Measurements from ENCODE around the gene ADAMTS15.

ADAMTS15 gene

DNA sequence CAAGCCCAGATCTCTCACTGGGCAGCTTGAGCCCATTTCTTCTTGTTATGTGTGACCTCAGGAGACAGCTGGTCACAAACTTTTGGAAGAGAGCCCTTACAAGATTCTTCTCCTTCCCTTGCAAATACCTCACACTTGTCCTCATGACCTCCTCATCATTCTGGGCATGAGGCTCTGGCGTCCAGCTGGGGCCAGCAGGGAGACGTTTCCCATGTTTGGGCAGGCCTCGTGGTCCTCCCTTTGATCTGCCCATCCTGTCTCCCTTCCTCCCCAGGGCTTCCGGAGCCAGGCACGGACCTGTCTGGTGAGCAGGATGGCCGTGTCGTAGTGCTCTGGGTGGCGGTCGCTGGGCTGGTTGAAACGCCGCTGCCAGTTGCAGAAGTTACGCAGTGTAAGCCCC, 29.7 kb upstream of the ADAMTS15 start:
- no peak for DNase-seq (ENCODE audit: low read depth in 2 of 2)

DNA sequence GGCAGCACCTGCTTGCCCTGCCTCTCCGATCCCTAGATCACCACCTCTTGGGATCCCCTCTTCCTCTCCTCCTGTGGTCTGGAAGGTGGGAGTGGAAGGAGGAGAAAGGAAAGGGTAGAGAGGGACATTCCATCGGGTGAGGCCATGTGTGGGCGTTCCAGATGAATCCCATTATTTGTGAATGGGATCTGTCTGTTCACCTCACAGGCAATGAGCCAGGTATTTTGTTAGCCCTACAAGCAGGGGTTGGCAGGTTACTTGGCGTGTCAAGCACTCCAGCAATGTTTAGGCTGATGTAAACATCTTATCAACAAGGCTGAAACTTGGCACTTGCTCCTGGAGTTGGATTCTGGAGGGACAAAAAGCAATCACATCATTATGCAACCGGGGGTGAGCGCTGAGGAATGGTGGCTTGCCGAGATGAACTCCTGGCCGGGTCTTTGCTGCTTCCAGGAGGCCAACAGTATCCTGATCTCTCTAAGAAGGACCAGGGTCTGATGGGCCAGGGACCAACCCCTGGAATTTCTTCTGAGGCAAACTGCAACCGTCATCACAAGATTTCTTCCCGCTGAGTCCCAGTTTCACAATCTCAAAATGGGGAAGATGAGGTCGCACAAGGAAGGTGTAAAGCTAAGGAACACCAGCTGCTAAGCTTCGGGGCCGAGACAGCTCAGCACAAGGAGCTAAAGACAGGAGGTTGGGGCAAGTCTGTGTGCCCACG, 27.8 kb upstream of the ADAMTS15 start:
- DNase-seq (ENCODE audit: low read depth in 2 of 2): no peak

DNA sequence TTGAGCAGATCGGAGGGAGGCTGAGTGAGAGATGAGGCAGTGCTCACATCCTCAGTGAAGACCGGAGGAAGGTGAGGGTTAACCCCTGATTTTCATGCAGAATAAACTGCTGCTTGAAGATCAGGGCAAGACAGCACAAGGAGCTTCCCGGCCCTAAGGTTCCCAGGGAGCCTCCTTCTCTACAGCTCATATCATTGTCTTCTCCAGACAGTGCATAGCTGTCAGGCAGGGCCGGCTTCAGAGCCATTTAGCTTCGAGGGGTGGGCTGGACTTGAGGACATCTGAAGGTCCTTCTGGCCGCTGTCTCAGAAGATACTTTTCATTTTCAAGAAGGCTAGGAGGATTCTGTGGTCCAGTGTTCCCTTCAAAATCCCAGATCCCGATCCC, 27.3 kb upstream of the ADAMTS15 start:
- DNase-seq (ENCODE audit: low read depth in 2 of 2): no peak

DNA sequence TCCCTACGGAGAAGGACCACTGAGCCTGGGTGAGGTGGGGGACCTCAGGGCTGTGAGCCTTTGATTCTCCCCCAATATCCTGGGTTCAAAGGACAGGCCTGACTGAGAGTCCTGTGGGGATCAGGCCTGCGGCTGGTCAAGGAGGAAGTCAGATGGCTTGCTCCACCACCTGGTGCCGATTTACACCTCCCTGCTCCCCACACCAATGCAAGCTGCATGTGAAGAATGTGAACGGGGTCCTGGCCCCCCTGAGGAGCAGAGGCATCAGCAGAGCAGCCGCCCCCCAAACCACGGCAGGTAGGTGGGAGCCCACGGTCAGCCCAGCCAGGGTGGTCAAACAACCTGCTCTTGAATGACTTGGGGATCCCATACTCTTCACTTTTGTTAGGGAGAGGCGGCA, 26.7 kb upstream of the ADAMTS15 start:
- no peak for DNase-seq (ENCODE audit: low read depth in 2 of 2)

DNA sequence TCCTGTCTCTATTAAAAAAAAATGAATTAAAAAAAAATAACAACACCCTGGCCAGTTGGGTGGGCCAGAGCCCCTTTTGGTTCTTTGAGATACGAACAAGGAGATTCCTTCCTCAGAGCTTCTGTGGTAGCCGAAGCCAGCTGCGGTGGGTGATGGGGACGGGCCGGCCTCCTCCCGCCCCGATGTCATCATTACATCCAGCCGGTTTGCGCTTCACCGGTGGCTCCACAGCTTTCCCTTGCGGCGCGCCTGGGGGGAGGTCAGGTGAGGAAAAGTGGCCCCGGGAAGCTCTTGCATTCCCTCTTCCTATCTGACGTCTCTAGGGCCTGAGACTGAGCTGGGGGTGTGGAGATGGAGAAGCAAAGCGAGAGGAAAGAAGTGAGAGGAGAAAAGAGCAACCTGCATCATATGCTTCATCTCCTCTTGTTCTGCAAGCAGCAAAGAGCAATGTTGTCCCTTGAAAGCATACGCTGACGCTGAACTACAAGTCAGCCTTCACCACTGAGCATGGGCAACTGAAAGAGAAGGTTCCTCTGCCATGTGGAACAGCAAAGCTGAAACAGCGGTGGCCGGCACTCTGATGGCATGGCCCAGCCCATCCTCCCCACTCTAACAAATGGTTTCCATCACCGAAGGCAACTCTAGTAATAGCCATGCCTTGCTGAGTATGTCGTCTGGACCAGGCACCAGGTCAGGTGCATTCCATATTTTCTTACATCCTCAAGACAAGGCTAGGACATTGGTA, 26.0 kb upstream of the ADAMTS15 start:
- DNase-seq (ENCODE audit: low read depth in 2 of 2): no peak

DNA sequence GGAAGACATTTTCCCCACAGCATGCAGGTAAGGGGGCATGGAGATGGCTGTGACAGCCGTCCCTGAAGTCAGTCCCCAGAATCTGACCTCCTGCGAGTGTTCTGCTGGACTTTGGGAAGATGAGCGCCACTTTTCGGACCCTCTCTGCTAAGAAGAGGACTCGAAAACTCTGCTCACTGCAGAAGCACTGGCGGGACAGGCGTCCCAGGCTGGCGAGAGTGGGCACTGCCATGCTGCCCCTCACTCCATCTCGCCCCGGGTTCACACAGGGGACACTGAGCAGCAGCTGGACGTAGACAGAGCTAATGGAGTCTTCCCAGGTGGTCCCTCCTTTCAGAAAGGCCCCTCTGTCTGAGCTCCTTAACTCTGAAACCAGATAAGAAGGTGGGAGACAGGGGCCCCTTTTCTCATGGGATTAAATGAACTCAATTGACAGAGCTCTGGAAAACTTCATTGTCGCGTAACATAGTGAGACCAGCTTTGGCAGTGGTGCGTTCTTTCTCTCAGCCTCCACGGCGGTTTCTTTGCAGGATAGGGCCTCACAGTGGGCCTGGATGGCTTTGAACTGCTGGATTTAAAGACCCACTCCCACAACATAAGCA, 24.8 kb upstream of the ADAMTS15 start:
- DNase-seq (ENCODE audit: low read depth in 2 of 2): no peak

DNA sequence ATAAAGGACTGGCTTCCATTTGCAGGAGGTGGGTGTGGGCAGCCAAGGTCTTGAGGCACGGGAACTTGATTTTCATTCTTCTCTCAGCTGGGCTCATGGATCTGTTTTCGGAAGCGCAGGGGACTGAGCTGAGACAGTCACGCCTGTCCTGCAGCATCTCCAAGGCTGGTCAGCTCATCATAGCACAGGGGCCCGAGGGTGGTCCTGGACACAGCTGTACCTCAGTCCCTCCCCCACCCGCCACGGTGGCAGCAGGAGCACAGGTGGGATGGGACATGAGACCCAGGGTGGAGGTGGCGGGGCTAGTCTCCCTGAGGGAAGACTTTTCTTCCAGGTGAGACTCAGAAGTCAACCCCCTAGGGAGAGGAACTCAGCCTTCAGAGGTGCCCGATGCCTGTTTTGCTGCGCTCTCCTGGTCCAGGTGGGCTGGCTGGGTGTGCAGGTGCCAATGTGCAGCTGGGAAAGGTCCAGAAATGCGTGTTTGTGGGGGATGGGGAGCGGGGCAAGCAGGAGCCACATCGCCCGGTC, 23.8 kb upstream of the ADAMTS15 start:
- DNase-seq (ENCODE audit: low read depth in 2 of 2): no peak

DNA sequence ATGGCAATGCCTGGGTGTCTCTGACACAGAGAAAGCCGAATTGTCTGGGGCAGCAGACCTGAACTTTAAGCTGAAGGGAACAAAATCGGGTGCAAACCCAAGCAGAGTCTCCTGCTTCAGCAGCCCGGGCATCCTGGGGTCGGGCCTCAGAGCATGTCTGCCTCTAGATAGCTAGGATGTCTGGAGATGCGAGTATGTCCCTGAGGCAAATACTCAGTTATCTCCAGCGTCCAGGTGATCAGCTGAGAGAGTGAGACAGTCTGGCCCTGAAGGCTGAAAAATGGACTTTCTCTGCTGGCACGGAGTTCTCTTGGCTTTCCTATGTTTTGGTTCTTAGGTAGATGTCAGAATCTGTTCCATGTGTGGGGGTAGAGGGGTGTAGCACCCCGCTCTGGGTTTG, 23.3 kb upstream of the ADAMTS15 start:
- DNase-seq (ENCODE audit: low read depth in 2 of 2): no peak

DNA sequence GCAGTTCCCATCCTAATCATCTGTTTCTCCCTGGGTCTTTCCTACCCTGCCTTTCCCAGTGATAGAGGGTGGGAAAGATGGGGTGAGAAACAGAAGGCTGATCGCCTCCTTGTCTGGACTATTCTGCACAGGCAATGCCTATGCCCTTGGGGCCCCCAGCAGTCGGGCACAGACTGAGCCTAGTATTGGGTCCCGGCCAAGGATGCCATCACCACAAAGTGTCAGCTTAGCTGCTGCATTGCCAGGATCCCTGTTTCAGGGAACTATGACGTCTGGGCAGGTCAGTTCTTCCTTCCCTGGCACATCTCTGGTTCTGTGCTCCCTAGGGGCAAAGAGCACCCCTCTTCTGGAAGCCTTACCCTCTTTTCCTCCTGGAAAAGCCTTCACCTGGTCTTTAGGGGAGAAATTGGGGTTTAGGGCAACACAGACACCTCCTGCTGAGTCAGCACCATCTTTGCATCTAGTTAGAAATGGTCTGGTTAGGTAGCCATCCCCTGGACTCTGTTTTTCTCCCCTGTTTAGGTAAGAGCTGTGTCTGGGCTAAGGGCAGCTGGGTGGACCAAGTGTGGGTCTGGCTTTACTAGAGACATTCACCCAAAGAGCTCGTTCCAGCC, 22.1 kb upstream of the ADAMTS15 start:
- DNase-seq (ENCODE audit: low read depth in 2 of 2): no peak

DNA sequence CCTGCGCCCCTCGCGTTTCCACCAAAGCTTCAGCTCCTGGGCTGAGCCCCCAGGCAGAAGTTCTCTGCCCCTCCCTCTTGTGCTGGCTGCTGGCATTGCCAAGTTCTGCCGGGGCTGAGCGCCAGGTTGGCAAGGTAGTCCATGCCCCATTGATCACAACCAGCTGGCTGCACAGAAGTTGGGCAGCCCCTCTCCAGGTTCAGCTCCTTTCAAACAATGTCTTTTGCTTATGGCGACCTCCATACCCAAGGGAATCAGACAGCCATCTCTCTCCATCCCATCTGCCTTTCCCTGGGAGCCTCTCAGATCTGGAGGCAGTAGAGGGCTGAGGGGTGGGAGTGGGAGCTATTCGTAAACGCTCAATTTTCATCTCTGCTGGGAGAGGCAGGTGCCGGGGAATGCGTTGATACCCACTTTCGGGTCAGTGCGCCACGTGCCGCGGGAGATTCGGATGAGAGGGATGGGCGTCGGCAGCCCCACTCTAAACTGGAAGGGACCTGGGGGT, 21.6 kb upstream of the ADAMTS15 start:
- DNase-seq (ENCODE audit: low read depth in 2 of 2): no peak

DNA sequence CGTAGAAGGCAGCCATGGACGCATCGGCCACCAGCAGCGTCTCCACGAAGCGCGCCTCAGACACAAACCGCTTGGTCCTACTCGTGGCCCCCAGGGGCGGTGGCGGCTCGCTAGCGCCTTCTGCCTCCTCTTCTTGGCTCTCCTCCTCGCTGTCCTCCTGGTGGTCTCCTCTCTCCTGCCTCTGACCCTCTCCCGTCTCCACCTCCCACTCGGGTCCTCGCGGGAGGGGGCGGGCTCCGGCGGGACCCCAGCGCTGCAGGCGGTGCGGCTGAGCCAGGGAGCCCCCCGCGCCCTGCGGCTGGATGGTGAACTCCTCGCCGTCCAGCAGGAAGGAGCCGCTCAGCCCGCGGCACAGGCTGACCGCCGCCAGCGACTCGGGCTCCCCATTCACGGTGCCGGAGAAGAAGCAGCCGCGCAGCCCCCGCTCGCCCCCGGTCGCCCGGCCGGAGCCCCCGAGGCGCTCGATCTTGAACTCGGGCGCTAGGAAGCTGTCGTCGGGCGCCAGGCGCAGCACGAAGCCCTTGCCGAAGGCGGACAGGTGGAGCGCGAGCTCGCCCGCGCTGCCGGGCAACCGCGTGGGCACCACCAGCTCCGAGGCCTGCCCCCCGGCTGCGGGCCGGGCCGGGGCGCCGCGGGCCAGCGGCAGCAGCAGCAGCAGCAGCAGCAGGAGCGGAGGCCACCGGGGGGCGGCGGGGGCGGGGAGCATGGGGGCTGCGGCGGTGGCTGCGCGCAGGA, 20.7 kb upstream of the ADAMTS15 start:
- no peak for DNase-seq (ENCODE audit: low read depth in 2 of 2)

DNA sequence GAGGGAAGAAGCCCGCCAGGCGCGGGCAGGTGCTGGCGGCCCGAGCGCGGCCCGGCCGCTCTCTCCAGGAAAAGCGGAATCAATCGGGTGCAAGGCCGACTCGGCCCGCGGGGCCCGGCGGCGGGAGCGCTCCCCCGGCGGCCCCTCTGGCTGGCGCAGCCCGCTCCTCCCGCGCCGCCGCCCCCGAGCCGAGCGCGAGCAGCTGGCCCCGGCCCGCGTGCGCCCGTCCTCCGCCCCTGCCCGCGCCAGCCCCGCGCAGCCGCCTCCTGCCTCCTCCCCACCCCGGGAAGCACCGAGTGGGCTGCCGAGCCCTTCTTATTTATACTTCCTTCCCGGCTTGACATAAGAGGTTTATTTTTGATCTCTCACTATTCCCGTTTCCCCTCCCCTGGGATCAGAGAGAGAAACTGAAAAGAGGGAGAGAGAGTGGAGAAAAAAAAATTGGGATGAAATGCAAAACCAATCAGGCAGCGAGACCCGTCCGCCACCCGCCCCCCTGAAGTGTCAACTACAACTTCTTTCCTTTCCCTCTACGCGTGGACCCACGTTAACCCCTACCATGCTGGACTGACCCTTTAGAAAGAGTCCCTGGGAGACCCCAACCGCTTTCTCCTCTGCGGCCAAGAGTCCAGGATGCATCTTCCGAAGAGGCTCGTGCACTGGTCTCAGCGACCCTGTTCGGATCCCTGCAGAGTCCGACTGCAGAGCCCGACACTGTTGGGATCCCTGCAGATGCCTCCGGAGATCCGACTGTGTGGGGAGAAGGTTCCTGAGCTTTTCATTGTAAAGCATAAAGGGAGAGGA, 19.9 kb upstream of the ADAMTS15 start, which contains the start of gene ADAMTS8:
Gene ADAMTS8, minus strand, starts transcription at position 294 of the 804 bp plus-strand sequence. CDS start 323 bp downstream, outside the sequence.
- no peak for DNase-seq (ENCODE audit: low read depth in 2 of 2)

DNA sequence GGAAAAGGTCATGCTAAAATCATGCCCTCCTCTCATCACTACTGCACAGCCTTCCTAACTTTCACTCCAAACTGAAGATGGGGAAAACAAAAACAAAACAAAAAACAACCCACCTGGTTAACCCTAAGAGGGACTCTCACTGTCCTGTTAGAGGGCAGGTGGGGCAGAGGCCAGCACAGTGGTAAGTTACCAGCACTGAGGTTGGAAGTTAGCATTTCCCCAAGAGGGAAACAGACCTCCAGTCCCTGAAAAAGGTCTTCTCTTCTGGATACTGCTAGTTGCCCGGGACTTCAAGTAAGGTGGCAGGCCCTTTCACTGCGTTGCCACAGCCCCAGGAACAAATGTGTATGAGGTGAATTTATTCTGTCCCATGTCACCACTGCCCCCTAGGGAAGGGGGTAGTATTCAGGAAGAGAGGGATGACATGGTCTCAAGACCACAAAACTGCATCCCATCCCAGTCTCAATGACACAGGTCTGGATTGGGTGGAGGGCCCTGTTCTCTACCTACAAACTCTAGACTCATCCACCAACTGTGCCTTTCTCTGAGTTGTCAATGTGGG, 19.2 kb upstream of the ADAMTS15 start:
- no peak for DNase-seq (ENCODE audit: low read depth in 2 of 2)

DNA sequence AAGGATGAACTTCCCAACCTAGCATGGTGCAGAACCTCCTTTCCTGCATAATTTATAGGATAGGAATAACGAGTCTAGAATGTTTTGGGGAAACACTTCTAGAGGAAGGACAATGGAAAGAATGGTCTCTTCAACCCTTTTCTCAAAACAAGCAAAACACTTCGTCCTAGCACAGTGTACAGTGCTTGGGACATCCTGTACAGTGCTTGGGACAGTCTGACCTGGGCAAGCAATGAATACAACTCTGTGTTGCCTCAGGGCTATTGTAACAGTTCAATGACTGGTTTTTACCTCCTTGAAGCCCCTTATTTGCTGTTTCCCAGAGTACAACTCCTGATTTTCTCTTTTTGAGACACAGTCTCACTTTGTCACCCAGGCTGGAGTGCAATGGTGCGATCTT, 18.5 kb upstream of the ADAMTS15 start:
- DNase-seq (ENCODE audit: low read depth in 2 of 2): no peak

DNA sequence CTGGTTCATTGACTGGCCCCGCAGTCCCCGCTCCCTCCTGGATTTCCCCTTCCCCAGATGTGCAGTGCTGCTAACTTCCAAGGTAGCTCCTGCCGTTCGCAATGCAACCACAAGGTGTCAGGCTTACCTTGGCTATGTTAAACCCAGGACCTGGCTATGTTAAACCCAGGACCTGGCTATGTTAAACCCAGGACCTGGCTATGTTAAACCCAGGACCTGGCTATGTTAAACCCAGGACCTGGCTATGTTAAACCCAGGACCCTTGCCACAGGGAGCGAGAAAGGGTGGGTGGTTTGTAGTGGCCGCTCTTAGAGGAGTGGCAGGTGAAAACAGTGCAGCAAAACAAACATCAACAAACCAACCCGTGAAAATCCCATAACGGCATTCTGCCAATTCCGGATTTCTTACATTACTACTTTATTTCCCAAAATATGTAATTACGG, 17.1 kb upstream of the ADAMTS15 start:
- DNase-seq (ENCODE audit: low read depth in 2 of 2): peak; percentile 51 to 59

DNA sequence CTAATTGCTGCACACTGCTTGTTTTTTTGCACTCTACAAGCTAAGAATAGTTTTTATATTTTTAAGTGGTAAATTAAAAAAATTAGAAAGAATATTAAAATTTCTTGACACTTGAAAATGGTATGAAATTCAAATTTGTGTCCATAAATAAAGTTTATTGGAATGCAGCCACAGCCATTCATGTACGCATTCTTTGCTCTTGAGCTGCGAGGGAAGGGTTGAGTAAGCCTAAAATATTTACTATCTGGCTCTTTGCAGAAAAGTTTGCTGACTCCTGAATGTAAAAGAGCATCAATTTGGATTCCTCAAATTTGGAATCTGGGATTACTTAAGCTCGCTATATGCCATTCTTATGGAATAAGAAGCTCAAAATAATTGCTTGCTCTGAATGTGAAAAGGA, 16.6 kb upstream of the ADAMTS15 start:
- DNase-seq (ENCODE audit: low read depth in 2 of 2): no peak

DNA sequence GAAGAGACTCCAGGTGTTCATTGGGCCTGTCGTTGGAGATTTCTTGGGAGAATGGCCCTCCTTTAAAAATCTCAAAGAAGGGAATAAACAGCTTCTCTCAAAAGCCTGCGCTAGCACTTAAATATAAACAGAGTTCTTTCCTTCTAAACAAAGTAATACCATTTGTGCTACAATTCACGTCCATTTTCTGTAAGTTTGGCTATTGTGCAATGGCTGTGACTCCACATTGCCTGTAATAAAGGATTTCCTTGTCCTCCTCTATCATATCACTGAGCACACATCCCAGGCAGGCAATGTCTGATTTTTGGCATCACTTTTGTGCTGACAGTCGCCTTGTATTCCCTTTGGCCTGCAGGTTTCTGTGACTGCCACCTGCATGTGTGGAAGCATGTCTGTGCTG, 15.1 kb upstream of the ADAMTS15 start:
- DNase-seq (ENCODE audit: low read depth in 2 of 2): no peak

DNA sequence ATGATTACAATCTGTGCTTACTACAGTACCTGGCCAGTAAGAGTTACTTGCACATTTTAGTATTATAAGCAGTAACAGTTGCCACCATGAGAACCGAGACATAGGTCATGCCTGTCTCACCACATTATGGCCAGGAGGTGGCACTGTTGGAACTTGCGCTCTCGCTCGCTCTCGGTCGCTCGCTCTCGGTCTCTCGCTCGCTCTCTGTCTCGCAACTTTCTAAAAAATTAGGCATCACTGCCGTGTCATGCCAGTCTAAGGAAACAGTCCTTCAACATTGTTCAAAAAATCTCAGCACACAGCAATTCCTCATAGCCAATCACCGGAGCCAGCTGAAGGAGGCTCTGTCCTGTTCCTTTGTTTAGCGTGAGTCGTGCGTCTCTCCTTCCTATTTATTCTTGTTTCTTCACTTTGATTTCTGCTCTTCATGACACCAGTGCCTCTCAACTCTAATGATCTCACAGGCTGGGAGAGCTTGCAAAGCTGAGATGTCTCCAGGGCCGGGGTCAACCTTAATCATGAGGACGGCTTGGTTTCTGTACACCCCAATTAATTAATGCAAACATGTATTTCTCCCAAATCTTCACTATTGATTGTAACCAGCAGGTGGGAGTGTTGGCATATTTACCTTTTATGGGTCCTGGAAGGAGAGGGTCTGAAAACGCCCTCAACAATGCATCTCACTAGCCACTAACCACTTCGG, 13.8 kb upstream of the ADAMTS15 start:
- DNase-seq (ENCODE audit: low read depth in 2 of 2): peak; percentile 39 to 44

DNA sequence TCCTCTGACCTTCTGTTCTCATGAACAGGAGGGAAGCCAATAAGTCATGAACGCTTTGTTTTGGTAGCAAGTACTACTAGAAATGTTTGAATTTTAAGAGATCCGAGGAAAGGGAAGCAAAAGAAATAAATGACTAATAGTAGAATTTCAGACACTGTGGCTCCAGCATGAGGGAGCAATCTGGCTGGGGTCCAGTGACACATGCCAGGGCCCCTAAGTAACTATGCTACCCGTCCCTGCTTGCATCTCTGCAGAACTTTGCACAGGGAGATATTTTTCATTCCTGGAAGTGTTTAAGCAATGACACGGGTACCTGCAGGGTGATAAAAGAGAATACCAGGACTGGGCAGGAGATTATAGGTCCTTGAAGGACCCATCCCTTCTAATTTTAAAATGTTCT, 12.8 kb upstream of the ADAMTS15 start:
- DNase-seq (ENCODE audit: low read depth in 2 of 2): no peak

DNA sequence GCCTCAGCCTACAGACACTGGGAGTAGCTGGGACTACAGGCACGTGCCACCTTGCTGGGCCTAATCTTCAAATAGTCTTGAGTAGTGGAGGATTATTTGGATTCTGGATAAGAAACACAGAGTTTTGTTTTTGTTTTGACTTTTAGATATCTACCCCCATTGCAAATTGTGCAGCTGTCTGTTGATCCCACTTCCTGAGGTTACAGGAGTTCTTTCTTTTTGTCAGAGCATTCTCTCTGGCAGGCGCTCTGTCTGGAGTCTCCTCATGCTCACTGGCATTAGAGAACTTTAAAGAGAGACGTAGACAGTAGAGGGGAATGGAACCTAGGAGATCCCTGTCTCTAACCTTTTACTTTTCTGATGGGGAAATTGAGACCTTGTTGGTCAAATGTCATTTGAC, 12.3 kb upstream of the ADAMTS15 start:
- DNase-seq (ENCODE audit: low read depth in 2 of 2): no peak
